Measurements from ENCODE around the gene PIK3R3. TPM values are rescaled to one million over a fixed set of nuclear protein-coding genes. Genes with fewer than 3 reads are reported as not detected.

The PIK3R3 gene
- polyA plus RNA-seq, 1 donor (not counting 4 experiments of a cell fraction or from before 2014, with no cell fraction given): 11.9 TPM

GRCh38 chr1:46117810-46118494, 14.5 kb downstream of the PIK3R3 start:
- no peak overlapping the region for H3K4me2 ChIP-seq (ENCODE audit: control insufficient read depth, extremely low read depth, insufficient read depth, low read depth, low read length)
- H2AFZ ChIP-seq (ENCODE audit: control insufficient read depth, low read length): no peak overlapping the region
- H3K4me3 ChIP-seq (ENCODE audit: control insufficient read depth in 2 of 3, extremely low read depth in 1 of 3, insufficient read depth in 2 of 3, low read depth in 1 of 3, low read length in 3 of 3): no peak overlapping the region
- no peaks in the 10 kb centered on the region for H4K20me1 ChIP-seq (ENCODE audit: control insufficient read depth, extremely low read depth, insufficient read depth, low read length)
- no peaks in the 10 kb centered on the region for H3K79me2 ChIP-seq (ENCODE audit: control insufficient read depth, insufficient read depth, low read length)
- no peak overlapping the region for H3K9ac ChIP-seq (ENCODE audit: control insufficient read depth, extremely low read depth, insufficient read depth, low read length)
- H3K9me3 ChIP-seq (ENCODE audit: control insufficient read depth, low read depth, low read length): no peaks in the 10 kb centered on the region
- H3K27ac ChIP-seq (ENCODE audit: control insufficient read depth, insufficient read depth, low read length): no peak overlapping the region
- TF ChIP-seq, protein P1, sequence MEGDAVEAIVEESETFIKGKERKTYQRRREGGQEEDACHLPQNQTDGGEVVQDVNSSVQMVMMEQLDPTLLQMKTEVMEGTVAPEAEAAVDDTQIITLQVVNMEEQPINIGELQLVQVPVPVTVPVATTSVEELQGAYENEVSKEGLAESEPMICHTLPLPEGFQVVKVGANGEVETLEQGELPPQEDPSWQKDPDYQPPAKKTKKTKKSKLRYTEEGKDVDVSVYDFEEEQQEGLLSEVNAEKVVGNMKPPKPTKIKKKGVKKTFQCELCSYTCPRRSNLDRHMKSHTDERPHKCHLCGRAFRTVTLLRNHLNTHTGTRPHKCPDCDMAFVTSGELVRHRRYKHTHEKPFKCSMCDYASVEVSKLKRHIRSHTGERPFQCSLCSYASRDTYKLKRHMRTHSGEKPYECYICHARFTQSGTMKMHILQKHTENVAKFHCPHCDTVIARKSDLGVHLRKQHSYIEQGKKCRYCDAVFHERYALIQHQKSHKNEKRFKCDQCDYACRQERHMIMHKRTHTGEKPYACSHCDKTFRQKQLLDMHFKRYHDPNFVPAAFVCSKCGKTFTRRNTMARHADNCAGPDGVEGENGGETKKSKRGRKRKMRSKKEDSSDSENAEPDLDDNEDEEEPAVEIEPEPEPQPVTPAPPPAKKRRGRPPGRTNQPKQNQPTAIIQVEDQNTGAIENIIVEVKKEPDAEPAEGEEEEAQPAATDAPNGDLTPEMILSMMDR (optimal IDR thresholded peaks at IDR 0.05 in 1 of 3, IDR thresholded peaks at IDR 0.05 in 1 of 3, conservative IDR thresholded peaks at IDR 0.05 in 1 of 3; ENCODE audit: extremely low read depth in 1 of 3, insufficient read depth in 2 of 3, low read length in 3 of 3): no peak
- no peak for TF ChIP-seq EZH2 (IDR thresholded peaks at IDR 0.05; ENCODE audit: low read length)
- H3K36me3 ChIP-seq (ENCODE audit: control insufficient read depth in 2 of 2, extremely low read depth in 1 of 2, insufficient read depth in 2 of 2, low read length in 2 of 2): no peaks in the 10 kb centered on the region
- dilution Hi-C loops (cut with MboI; ENCODE audit: extremely low pct_ligation_motif_present, low sequenced_read_pairs): no loop called here
- H3K9me1 ChIP-seq (ENCODE audit: control insufficient read depth, extremely low read depth, insufficient read depth, low read length): no peaks in the 10 kb centered on the region
- DNase-seq (ENCODE audit: low read depth, low spot score) (no peak), FAIRE-seq (no peak)
- no peaks in the 10 kb centered on the region for H3K4me1 ChIP-seq (ENCODE audit: control insufficient read depth, extremely low read depth, insufficient read depth, low read length)
- no peaks in the 10 kb centered on the region for H3K27me3 ChIP-seq (ENCODE audit: control insufficient read depth, extremely low read depth, insufficient read depth, low read length)

- Histone ChIP-seq H3K27ac (ENCODE audit: control insufficient read depth, insufficient read depth, low read length) (no peak overlapping the region), H3K4me2 (ENCODE audit: control insufficient read depth, extremely low read depth, insufficient read depth, low read depth, low read length) (no peak overlapping the region), H3K36me3 (ENCODE audit: control insufficient read depth in 2 of 2, extremely low read depth in 1 of 2, insufficient read depth in 2 of 2, low read length in 2 of 2) (no peaks in the 10 kb centered on the region), H3K9me3 (ENCODE audit: control insufficient read depth, low read depth, low read length) (no peaks in the 10 kb centered on the region), H3K4me3 (ENCODE audit: control insufficient read depth in 2 of 3, extremely low read depth in 1 of 3, insufficient read depth in 2 of 3, low read depth in 1 of 3, low read length in 3 of 3) (no peak overlapping the region), H2AFZ (ENCODE audit: control insufficient read depth, low read length) (no peak overlapping the region), H3K9ac (ENCODE audit: control insufficient read depth, extremely low read depth, insufficient read depth, low read length) (no peak overlapping the region), H3K79me2 (ENCODE audit: control insufficient read depth, insufficient read depth, low read length) (no peaks in the 10 kb centered on the region), H3K4me1 (ENCODE audit: control insufficient read depth, extremely low read depth, insufficient read depth, low read length) (no peaks in the 10 kb centered on the region), H4K20me1 (ENCODE audit: control insufficient read depth, extremely low read depth, insufficient read depth, low read length) (no peaks in the 10 kb centered on the region), H3K27me3 (ENCODE audit: control insufficient read depth, extremely low read depth, insufficient read depth, low read length) (no peaks in the 10 kb centered on the region), H3K9me1 (ENCODE audit: control insufficient read depth, extremely low read depth, insufficient read depth, low read length) (no peaks in the 10 kb centered on the region)
- DNase-seq (ENCODE audit: low read depth, low spot score): no peak
- dilution Hi-C loops (cut with MboI; ENCODE audit: extremely low pct_ligation_motif_present, low sequenced_read_pairs): no loop called here
- no peak for FAIRE-seq
- TF ChIP-seq, protein P1 (optimal IDR thresholded peaks at IDR 0.05 in 1 of 3, IDR thresholded peaks at IDR 0.05 in 1 of 3, conservative IDR thresholded peaks at IDR 0.05 in 1 of 3; ENCODE audit: extremely low read depth in 1 of 3, insufficient read depth in 2 of 3, low read length in 3 of 3): no peak
- no peak for TF ChIP-seq EZH2 (IDR thresholded peaks at IDR 0.05; ENCODE audit: low read length)
Observed at GRCh38 chr1:46114925-46115603, 17.4 kb downstream of the PIK3R3 start.

Measured in keratinocyte (primary cell).